ENCODE measurements around the gene RPS6KB1. TPM values are rescaled to one million over a fixed set of nuclear protein-coding genes. Genes with fewer than 3 reads are reported as not detected.

The RPS6KB1 gene
- total and polyA plus RNA-seq, 5 donors from 2014 or later: 19.9 to 123 (median 27.0) TPM

DNA sequence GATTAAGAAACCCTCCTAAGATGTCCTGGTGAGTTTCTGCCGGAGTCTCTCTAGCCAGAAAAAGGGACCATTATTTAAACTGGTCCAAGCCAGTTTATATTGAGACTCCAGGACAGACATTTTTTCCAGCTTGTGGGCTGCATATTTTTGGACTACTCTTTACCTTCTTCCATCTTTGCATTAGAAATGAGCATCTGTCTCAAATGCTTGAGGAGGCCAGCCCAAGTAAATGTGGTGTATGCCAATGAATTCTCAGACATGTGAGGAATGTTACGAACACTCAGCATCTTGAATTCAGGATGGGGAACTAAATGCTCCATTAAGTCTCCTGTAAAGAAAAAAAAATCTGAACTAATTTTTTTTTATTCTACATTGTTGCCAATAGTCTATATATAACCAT is 18.5 kb upstream of the RPS6KB1 start:
- Mint-ChIP-seq H3K4me1 (peaks cover 0 to 6% (median 4%) of the 10 kb centered on the region in 4 donors), H3K36me3 (peaks cover 29% of the 10 kb centered on the region), H3K27me3 (no peaks in the 10 kb centered on the region), H3K4me3 (no peak overlapping the region), H3K27ac (peak overlapping the region in 1 of 3 donors; percentile 11), H3K9me3 (no peaks in the 10 kb centered on the region)
- Histone ChIP-seq H3K27ac (ENCODE audit: insufficient read depth, low read length, poor library complexity, severe bottlenecking) (no peak overlapping the region), H3K4me1 (ENCODE audit: control insufficient read depth, insufficient read depth, low read length, poor library complexity, severe bottlenecking) (no peaks in the 10 kb centered on the region), H3K27me3 (ENCODE audit: control insufficient read depth, insufficient read depth, low read length) (no peaks in the 10 kb centered on the region), H3K36me3 (ENCODE audit: control insufficient read depth, insufficient read depth, low read length) (peaks cover 58% of the 10 kb centered on the region), H3K9me3 (ENCODE audit: control insufficient read depth in 2 of 2, low read length in 2 of 2) (no peaks in the 10 kb centered on the region), H3K4me3 (ENCODE audit: low read depth, low read length) (no peak overlapping the region)
- no peak for ATAC-seq (ENCODE audit: low read depth in 2 of 2)
- no peak for DNase-seq

DNA sequence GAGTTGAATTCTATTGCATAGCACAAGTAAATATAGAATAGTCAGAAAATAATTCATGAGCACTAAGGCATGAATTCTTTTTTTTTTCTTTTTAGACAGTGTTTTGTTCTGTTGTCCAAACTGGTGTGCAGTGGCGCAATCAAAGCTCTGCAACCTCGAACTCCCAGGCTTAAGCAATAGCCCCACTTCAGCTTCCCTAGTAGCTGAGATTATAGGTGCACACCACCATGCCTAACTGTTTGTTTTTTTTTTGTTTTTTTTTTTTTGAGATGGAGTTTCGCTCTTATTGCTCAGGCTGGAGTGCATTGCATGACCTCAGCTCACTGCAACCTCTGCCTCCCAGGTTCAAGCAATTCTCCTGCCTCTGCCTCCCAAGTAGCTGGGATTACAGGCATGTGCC is 16.8 kb upstream of the RPS6KB1 start:
- Mint-ChIP-seq H3K27me3 (no peaks in the 10 kb centered on the region), H3K9me3 (no peaks in the 10 kb centered on the region), H3K27ac (peak overlapping the region in 1 of 3 donors; percentile 10), H3K36me3 (peaks cover 24% of the 10 kb centered on the region), H3K4me3 (no peak overlapping the region), H3K4me1 (peaks cover 0 to 6% (median 2%) of the 10 kb centered on the region in 4 donors)
- Histone ChIP-seq H3K9me3 (ENCODE audit: control insufficient read depth in 2 of 2, low read length in 2 of 2) (no peaks in the 10 kb centered on the region), H3K27me3 (ENCODE audit: control insufficient read depth, insufficient read depth, low read length) (no peaks in the 10 kb centered on the region), H3K4me1 (ENCODE audit: control insufficient read depth, insufficient read depth, low read length, poor library complexity, severe bottlenecking) (no peaks in the 10 kb centered on the region), H3K27ac (ENCODE audit: insufficient read depth, low read length, poor library complexity, severe bottlenecking) (no peak overlapping the region), H3K4me3 (ENCODE audit: low read depth, low read length) (no peak overlapping the region), H3K36me3 (ENCODE audit: control insufficient read depth, insufficient read depth, low read length) (peaks cover 68% of the 10 kb centered on the region)
- ATAC-seq (ENCODE audit: low read depth in 2 of 2) (no peak), DNase-seq (no peak)

DNA sequence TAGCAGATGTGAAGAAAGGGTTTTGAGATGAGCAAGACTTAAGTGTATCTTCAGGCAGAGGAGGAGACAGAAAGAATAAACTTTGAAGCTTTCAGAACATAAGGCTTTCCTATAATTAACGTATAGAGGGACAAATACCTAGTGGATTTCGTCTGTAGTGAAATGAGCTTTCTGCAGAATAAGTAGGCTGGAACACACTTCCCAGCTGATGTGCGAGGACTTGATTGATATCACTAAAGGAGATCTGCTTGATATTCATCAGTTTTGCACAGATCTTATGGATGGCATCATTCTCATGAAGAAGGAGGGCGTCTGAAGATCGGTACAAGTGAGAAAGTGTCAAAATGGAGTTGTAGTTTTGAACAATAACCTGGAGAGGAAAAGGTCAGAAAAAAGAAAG is 15.0 kb upstream of the RPS6KB1 start:
- Mint-ChIP-seq H3K27me3 (no peaks in the 10 kb centered on the region), H3K4me1 (peaks cover 0 to 6% (median 2%) of the 10 kb centered on the region in 4 donors), H3K4me3 (no peak overlapping the region), H3K36me3 (peaks cover 16% of the 10 kb centered on the region), H3K9me3 (no peaks in the 10 kb centered on the region), H3K27ac (no peak overlapping the region)
- ATAC-seq (ENCODE audit: low read depth in 2 of 2): no peak
- H3K4me3 ChIP-seq (ENCODE audit: low read depth, low read length): no peak overlapping the region
- no peaks in the 10 kb centered on the region for H3K27me3 ChIP-seq (ENCODE audit: control insufficient read depth, insufficient read depth, low read length)
- peaks cover 69% of the 10 kb centered on the region for H3K36me3 ChIP-seq (ENCODE audit: control insufficient read depth, insufficient read depth, low read length)
- H3K4me1 ChIP-seq (ENCODE audit: control insufficient read depth, insufficient read depth, low read length, poor library complexity, severe bottlenecking): no peaks in the 10 kb centered on the region
- DNase-seq: no peak
- no peaks in the 10 kb centered on the region for H3K9me3 ChIP-seq (ENCODE audit: control insufficient read depth in 2 of 2, low read length in 2 of 2)
- no peak overlapping the region for H3K27ac ChIP-seq (ENCODE audit: insufficient read depth, low read length, poor library complexity, severe bottlenecking)

DNA sequence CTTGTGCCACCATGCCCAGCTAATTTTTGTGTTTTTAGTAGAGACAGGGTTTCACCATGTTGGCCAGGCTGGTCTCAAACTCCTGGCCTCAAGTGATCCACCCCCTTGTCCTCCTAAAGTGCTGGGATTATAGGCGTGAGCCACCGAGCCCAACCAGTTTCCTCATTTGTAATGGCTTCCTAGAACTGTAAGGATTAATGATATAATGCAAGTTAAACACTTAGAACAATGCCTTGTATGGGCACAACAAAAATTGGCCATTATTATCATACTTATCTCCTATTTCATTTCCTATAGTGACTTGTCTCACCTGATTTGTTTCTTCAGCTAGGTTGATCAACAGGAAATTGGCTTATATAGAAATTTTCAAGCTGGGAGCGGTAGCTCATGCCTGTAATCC is 14.3 kb upstream of the RPS6KB1 start:
- DNase-seq (no peak), ATAC-seq (ENCODE audit: low read depth in 2 of 2) (no peak)
- H3K4me3 Mint-ChIP-seq: no peak overlapping the region
- H3K27me3 ChIP-seq (ENCODE audit: control insufficient read depth, insufficient read depth, low read length): no peaks in the 10 kb centered on the region
- no peaks in the 10 kb centered on the region for H3K4me1 ChIP-seq (ENCODE audit: control insufficient read depth, insufficient read depth, low read length, poor library complexity, severe bottlenecking)
- no peaks in the 10 kb centered on the region for H3K9me3 Mint-ChIP-seq
- peaks cover 0 to 6% (median 2%) of the 10 kb centered on the region in 4 donors for H3K4me1 Mint-ChIP-seq
- H3K27ac ChIP-seq (ENCODE audit: insufficient read depth, low read length, poor library complexity, severe bottlenecking): no peak overlapping the region
- H3K9me3 ChIP-seq (ENCODE audit: control insufficient read depth in 2 of 2, low read length in 2 of 2): no peaks in the 10 kb centered on the region
- peaks cover 16% of the 10 kb centered on the region for H3K36me3 Mint-ChIP-seq
- no peaks in the 10 kb centered on the region for H3K27me3 Mint-ChIP-seq
- H3K27ac Mint-ChIP-seq: peak overlapping the region in 1 of 3 donors; percentile 29
- H3K4me3 ChIP-seq (ENCODE audit: low read depth, low read length): no peak overlapping the region
- peaks cover 72% of the 10 kb centered on the region for H3K36me3 ChIP-seq (ENCODE audit: control insufficient read depth, insufficient read depth, low read length)

DNA sequence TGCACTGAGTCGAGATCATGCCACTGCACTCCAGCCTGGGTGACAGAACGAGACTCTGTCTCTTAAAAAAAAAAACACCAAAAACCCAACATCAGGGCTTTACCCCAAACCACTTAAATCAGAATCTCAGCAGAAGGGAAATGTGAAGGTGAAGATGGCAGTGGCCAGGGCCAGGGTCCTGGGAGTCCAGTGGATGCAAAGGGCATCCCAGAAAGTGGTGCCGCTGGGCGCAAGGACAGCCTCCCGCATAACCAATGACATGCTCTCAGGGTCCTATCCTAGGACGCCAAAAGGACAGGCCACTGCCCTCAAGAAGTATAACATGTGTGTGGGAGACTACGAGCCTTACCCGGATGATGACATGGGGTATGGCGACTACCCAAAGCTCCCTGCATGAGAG is 8.1 kb upstream of the RPS6KB1 start:
- H3K36me3 Mint-ChIP-seq: peaks cover 29% of the 10 kb centered on the region
- no peak overlapping the region for H3K4me3 Mint-ChIP-seq
- no peak for DNase-seq
- peaks cover 5 to 29% (median 17%) of the 10 kb centered on the region in 4 donors for H3K4me1 Mint-ChIP-seq
- H3K27ac Mint-ChIP-seq: no peak overlapping the region
- peaks cover 0 to 2% (median 0%) of the 10 kb centered on the region in 7 donors for H3K9me3 Mint-ChIP-seq
- no peaks in the 10 kb centered on the region for H3K4me1 ChIP-seq (ENCODE audit: control insufficient read depth, insufficient read depth, low read length, poor library complexity, severe bottlenecking)
- H3K36me3 ChIP-seq (ENCODE audit: control insufficient read depth, insufficient read depth, low read length): peaks cover 52% of the 10 kb centered on the region
- no peaks in the 10 kb centered on the region for H3K27me3 ChIP-seq (ENCODE audit: control insufficient read depth, insufficient read depth, low read length)
- no peaks in the 10 kb centered on the region for H3K27me3 Mint-ChIP-seq
- H3K27ac ChIP-seq (ENCODE audit: insufficient read depth, low read length, poor library complexity, severe bottlenecking): no peak overlapping the region
- no peak for ATAC-seq (ENCODE audit: low read depth in 2 of 2)
- no peaks in the 10 kb centered on the region for H3K9me3 ChIP-seq (ENCODE audit: control insufficient read depth in 2 of 2, low read length in 2 of 2)
- no peak overlapping the region for H3K4me3 ChIP-seq (ENCODE audit: low read depth, low read length)

DNA sequence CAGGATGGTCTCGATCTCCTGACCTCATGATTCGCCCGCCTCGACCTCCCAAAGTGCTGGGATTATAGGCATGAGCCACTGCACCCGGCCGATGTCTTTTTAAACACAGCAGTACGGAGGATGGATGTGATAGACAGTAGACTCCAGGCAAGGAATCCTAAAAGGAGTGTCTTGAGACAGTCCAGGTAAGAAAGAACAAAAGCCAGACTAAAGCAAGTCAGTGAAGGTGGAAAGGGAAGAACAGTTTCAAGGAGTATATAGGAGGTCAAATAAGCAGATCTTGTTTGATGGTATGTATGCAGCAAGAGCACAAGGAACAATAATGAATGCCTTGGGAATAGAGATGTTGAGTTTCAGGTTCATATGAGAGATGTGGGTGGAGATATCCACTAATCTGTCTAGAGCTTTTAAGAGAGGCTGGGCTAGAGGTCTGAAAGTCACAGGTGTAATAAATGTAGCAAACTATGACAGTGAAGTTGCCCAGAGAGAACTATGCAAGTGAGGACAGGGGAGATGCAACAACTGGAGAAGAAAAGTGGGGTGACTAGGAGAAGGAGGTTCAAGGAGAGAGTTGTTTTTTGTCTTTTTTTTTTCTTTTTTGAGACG is 4.7 kb upstream of the RPS6KB1 start:
- Histone ChIP-seq H3K27me3 (ENCODE audit: control insufficient read depth, insufficient read depth, low read length) (no peaks in the 10 kb centered on the region), H3K4me1 (ENCODE audit: control insufficient read depth, insufficient read depth, low read length, poor library complexity, severe bottlenecking) (peaks cover 21% of the 10 kb centered on the region), H3K36me3 (ENCODE audit: control insufficient read depth, insufficient read depth, low read length) (peaks cover 42% of the 10 kb centered on the region), H3K4me3 (ENCODE audit: low read depth, low read length) (no peak overlapping the region), H3K9me3 (ENCODE audit: control insufficient read depth in 2 of 2, low read length in 2 of 2) (no peaks in the 10 kb centered on the region), H3K27ac (ENCODE audit: insufficient read depth, low read length, poor library complexity, severe bottlenecking) (no peak overlapping the region)
- Mint-ChIP-seq H3K4me1 (peaks cover 13 to 57% (median 30%) of the 10 kb centered on the region in 4 donors), H3K36me3 (peaks cover 30% of the 10 kb centered on the region), H3K9me3 (peaks cover 0 to 2% (median 0%) of the 10 kb centered on the region in 7 donors), H3K4me3 (peak overlapping the region in 3 of 4 donors; percentile 10 to 90 (median 84)), H3K27ac (peak overlapping the region; percentile 37 to 78 (median 45)), H3K27me3 (no peaks in the 10 kb centered on the region)
- DNase-seq (no peak), ATAC-seq (ENCODE audit: low read depth in 2 of 2) (no peak)

DNA sequence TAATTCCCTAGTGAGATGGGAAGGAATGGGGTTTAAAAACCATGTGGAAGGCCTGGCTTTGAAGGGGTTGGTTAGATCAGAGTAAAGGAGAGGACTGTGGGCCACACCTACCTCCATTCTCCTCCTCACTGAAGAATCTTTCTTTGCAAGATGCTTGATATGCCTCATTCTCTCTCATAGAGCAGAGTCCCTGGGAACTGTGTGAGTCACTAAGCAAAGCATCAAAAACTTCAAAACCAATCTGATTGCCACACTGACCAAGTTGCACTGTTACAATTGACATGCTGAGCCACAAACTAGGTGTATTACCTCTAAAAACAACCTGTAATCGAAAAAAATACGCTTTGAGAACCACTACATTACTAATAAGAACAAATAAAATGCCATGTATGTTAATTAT is 2.2 kb upstream of the RPS6KB1 start:
- H3K36me3 Mint-ChIP-seq: peaks cover 21% of the 10 kb centered on the region
- H3K4me3 Mint-ChIP-seq: peak overlapping the region; percentile 84 to 100 (median 98)
- Histone ChIP-seq H3K27ac (ENCODE audit: insufficient read depth, low read length, poor library complexity, severe bottlenecking) (no peak overlapping the region), H3K9me3 (ENCODE audit: control insufficient read depth in 2 of 2, low read length in 2 of 2) (no peaks in the 10 kb centered on the region), H3K4me1 (ENCODE audit: control insufficient read depth, insufficient read depth, low read length, poor library complexity, severe bottlenecking) (peaks cover 34% of the 10 kb centered on the region), H3K27me3 (ENCODE audit: control insufficient read depth, insufficient read depth, low read length) (no peaks in the 10 kb centered on the region), H3K4me3 (ENCODE audit: low read depth, low read length) (no peak overlapping the region), H3K36me3 (ENCODE audit: control insufficient read depth, insufficient read depth, low read length) (peaks cover 20% of the 10 kb centered on the region)
- ATAC-seq (ENCODE audit: low read depth in 2 of 2) (no peak), DNase-seq (no peak)
- peak overlapping the region; percentile 50 to 68 (median 68) for H3K27ac Mint-ChIP-seq
- peaks cover 0 to 2% (median 0%) of the 10 kb centered on the region in 7 donors for H3K9me3 Mint-ChIP-seq
- no peaks in the 10 kb centered on the region for H3K27me3 Mint-ChIP-seq
- peaks cover 13 to 73% (median 42%) of the 10 kb centered on the region in 4 donors for H3K4me1 Mint-ChIP-seq
